A673 (cell line): ENCODE results near the gene TCERG1L. TPM values are rescaled to one million over a fixed set of nuclear protein-coding genes. Genes with fewer than 3 reads are reported as not detected.

ENCODE experiments used
- BruUV-seq: library from RNA; stranded (reverse); fragments of 400-500 nt; replicated peaks from 2 replicates; lab custom pipeline; 2021; lab: Mats Ljungman, UMichigan
- CTCF ChIA-PET: fragments of 300-600 bp; sonication (Branson Sonifier 250); formaldehyde crosslinking; loops from one replicate; lab custom pipeline; 2022; ENCODE audit warnings: antibody characterized with exemption; lab: Charles Lee
- POLR2A ChIA-PET: fragments of 300-600 bp; sonication (Branson Sonifier 250); formaldehyde crosslinking; loops from one replicate; lab custom pipeline; 2022; ENCODE audit warnings: antibody characterized with exemption; ENCODE audit not compliant: low non-redundant PET; lab: Charles Lee
- DNase-seq: peaks from one replicate; pipeline ENCODE4 v3.0.0-alpha.2; 2015; ENCODE audit warnings: low spot score
- H3K27ac ChIP-seq: fragments of 200-600 bp; sonication (generic); 2 replicates; pipeline ENCODE4 v1.5.1; 2016; ENCODE audit warnings: mixed run types, low read depth, mild to moderate bottlenecking, mixed read lengths, antibody characterized with exemption, low read length; ENCODE audit not compliant: poor library complexity, severe bottlenecking
- H3K27me3 ChIP-seq: fragments of 200-600 bp; sonication (generic); replicated peaks from 2 replicates; pipeline ENCODE4 v1.6.1; 2017; ENCODE audit warnings: mixed run types, low read depth, mild to moderate bottlenecking, mixed read lengths, antibody characterized with exemption, low read length; ENCODE audit not compliant: insufficient read depth, poor library complexity
- H3K36me3 ChIP-seq: fragments of 200-600 bp; sonication (generic); 2 replicates; pipeline ENCODE4 v1.6.1; 2016; ENCODE audit warnings: mixed run types, mild to moderate bottlenecking, mixed read lengths, antibody characterized with exemption, low read length; ENCODE audit not compliant: insufficient read depth, poor library complexity, severe bottlenecking
- H3K4me1 ChIP-seq: fragments of 200-600 bp; sonication (generic); 2 replicates; pipeline ENCODE4 v1.6.1; 2017; ENCODE audit warnings: mixed run types, mild to moderate bottlenecking, mixed read lengths, antibody characterized with exemption, low read length; ENCODE audit not compliant: insufficient read depth, poor library complexity, severe bottlenecking
- H3K4me3 ChIP-seq: fragments of 200-600 bp; sonication (generic); 2 replicates; pipeline ENCODE4 v1.5.1; 2016; ENCODE audit warnings: low read depth, mixed run types, mild to moderate bottlenecking, mixed read lengths, low read length; ENCODE audit not compliant: poor library complexity, severe bottlenecking
- H3K9me3 ChIP-seq: fragments of 200-600 bp; sonication (generic); 2 replicates; pipeline ENCODE4 v1.6.1; 2016; ENCODE audit warnings: mixed run types, low read depth, mild to moderate bottlenecking, mixed read lengths, antibody characterized with exemption, low read length; ENCODE audit not compliant: poor library complexity, severe bottlenecking
- CTCF ChIP-seq: fragments of 300-800, 200-600 bp; sonication (generic); conservative IDR thresholded peaks from 2 replicates; pipeline ENCODE4 v1.5.1; 2017; ENCODE audit warnings: low read depth, mild to moderate bottlenecking, antibody characterized with exemption, low read length, moderate library complexity, mixed read lengths
- EZH2 ChIP-seq: fragments of 200-600 bp; sonication (generic); IDR thresholded peaks from 2 replicates; pipeline ENCODE4 v1.6.1; 2017; ENCODE audit warnings: borderline replicate concordance, low read depth, mild to moderate bottlenecking, mixed read lengths, antibody characterized with exemption, low read length; ENCODE audit not compliant: poor library complexity, severe bottlenecking
- intact Hi-C: fragments of 100-400 bp; cut with micrococcal nuclease; formaldehyde crosslinking; loops from one replicate; pipeline ENCODE4 v1.10.0; 2022; ENCODE audit not compliant: unreplicated experiment
- total RNA-seq: library from RNA; stranded (reverse); gene quantifications from 2 replicates; pipeline ENCODE4 v1.2.3, GENCODE V29; 2021

Gene TCERG1L
- total RNA-seq, 1 experiment from 2014 or later: 16.3 TPM

GRCh38 chr10:131230166-131230565, 81.4 kb downstream of the TCERG1L start:
- ChIA-PET CTCF (no interaction called here), POLR2A (no interaction called here)
- no peak for DNase-seq
- Histone ChIP-seq H3K36me3 (no peaks in the 10 kb centered on the region), H3K27ac (no peak overlapping the region), H3K9me3 (no peaks in the 10 kb centered on the region), H3K4me3 (no peak overlapping the region), H3K4me1 (no peaks in the 10 kb centered on the region), H3K27me3 (no peaks in the 10 kb centered on the region)
- BruUV-seq: no TSS peak
- TF ChIP-seq CTCF (no peak), EZH2 (no peak)
- intact Hi-C loops: no loop called here

GRCh38 chr10:131227163-131227740, 84.3 kb downstream of the TCERG1L start:
- intact Hi-C loops: no loop called here

GRCh38 chr10:131226446-131227162, 84.9 kb downstream of the TCERG1L start:
- no peak for DNase-seq
- no TSS peak for BruUV-seq
- Histone ChIP-seq H3K27me3 (no peaks in the 10 kb centered on the region), H3K36me3 (no peaks in the 10 kb centered on the region), H3K27ac (no peak overlapping the region), H3K9me3 (no peaks in the 10 kb centered on the region), H3K4me1 (no peaks in the 10 kb centered on the region), H3K4me3 (no peak overlapping the region)
- intact Hi-C loops: no loop called here
- POLR2A ChIA-PET: no interaction called here
- TF ChIP-seq EZH2 (no peak), CTCF (no peak)
- CTCF ChIA-PET: no interaction called here

More at GRCh38 chr10:131227163-131227740, 84.3 kb downstream of the TCERG1L start:
- H3K4me1 ChIP-seq: no peaks in the 10 kb centered on the region
- ChIA-PET CTCF (no interaction called here), POLR2A (no interaction called here)
- no TSS peak for BruUV-seq
- no peaks in the 10 kb centered on the region for H3K27me3 ChIP-seq
- H3K36me3 ChIP-seq: no peaks in the 10 kb centered on the region
- no peaks in the 10 kb centered on the region for H3K9me3 ChIP-seq
- no peak overlapping the region for H3K4me3 ChIP-seq
- no peak overlapping the region for H3K27ac ChIP-seq
- no peak for TF ChIP-seq CTCF
- TF ChIP-seq EZH2: no peak
- no peak for DNase-seq
